GM23338 (cell line): ENCODE results near the gene ICAM3. TPM values are rescaled to one million over a fixed set of nuclear protein-coding genes. Genes with fewer than 3 reads are reported as not detected.

Experiments
- ATAC-seq: fragments of 200-7000 bp; cut with Tn5 transposase; 3 replicates; pipeline ENCODE4 v1.9.1; 2020
- DNase-seq: peaks from one replicate; pipeline ENCODE4 v3.0.0-alpha.2; 2015; ENCODE audit warnings: low spot score
- H2AFZ ChIP-seq: fragments of 200-600 bp; sonication (generic); 2 replicates; pipeline ENCODE4 v1.8.0; 2016; ENCODE audit warnings: antibody characterized with exemption, mild to moderate bottlenecking, moderate library complexity
- H3F3A ChIP-seq: fragments of 200-600 bp; sonication (generic); replicated peaks from 2 replicates; pipeline ENCODE4 v1.8.0; 2017; ENCODE audit warnings: antibody characterized with exemption, mixed run types, low read depth
- H3K27ac ChIP-seq: fragments of 200-600 bp; sonication (generic); 2 replicates; pipeline ENCODE4 v1.6.1; 2016; ENCODE audit warnings: low read depth
- H3K27me3 ChIP-seq: fragments of 200-600 bp; sonication (generic); 2 replicates; pipeline ENCODE4 v1.8.0; 2016; ENCODE audit warnings: mild to moderate bottlenecking, mixed run types, moderate library complexity; ENCODE audit not compliant: insufficient read depth
- H3K36me3 ChIP-seq: fragments of 200-600 bp; sonication (generic); 2 replicates; pipeline ENCODE4 v1.8.0; 2016; ENCODE audit warnings: mild to moderate bottlenecking; ENCODE audit not compliant: insufficient read depth
- H3K4me1 ChIP-seq: fragments of 200-600 bp; sonication (generic); 2 replicates; pipeline ENCODE4 v1.8.0; 2016; ENCODE audit warnings: mild to moderate bottlenecking, moderate library complexity; ENCODE audit not compliant: insufficient read depth
- H3K4me2 ChIP-seq: fragments of 200-600 bp; sonication (generic); 2 replicates; pipeline ENCODE4 v1.7.1; 2017; ENCODE audit warnings: mixed run types
- H3K4me3 ChIP-seq: fragments of 200-600 bp; sonication (generic); 2 replicates; pipeline ENCODE4 v1.6.1; 2016; ENCODE audit warnings: mixed run types
- H3K79me2 ChIP-seq: fragments of 200-600 bp; sonication (generic); replicated peaks from 2 replicates; pipeline ENCODE4 v1.8.0; 2017; ENCODE audit warnings: mild to moderate bottlenecking; ENCODE audit not compliant: insufficient read depth
- H3K9me2 ChIP-seq: fragments of 200-600 bp; sonication (generic); 2 replicates; pipeline ENCODE4 v1.8.0; 2017; ENCODE audit not compliant: insufficient read depth
- H4K20me1 ChIP-seq: fragments of 200-600 bp; sonication (generic); replicated peaks from 2 replicates; pipeline ENCODE4 v1.8.0; 2017; ENCODE audit warnings: mild to moderate bottlenecking; ENCODE audit not compliant: insufficient read depth
- H3K27ac Mint-ChIP-seq: 2 replicates; pipeline ENCODE4 v1.8.0; 2020; ENCODE audit warnings: inconsistent platforms, mild to moderate bottlenecking, moderate library complexity, mixed read lengths
- H3K27me3 Mint-ChIP-seq: 3 replicates; pipeline ENCODE4 v1.8.0; 2022; ENCODE audit warnings: low read depth, mild to moderate bottlenecking, moderate library complexity, mixed read lengths, inconsistent platforms; ENCODE audit not compliant: insufficient read depth, poor library complexity
- H3K36me3 Mint-ChIP-seq: 3 replicates; pipeline ENCODE4 v1.8.0; 2021; ENCODE audit warnings: low read depth, mild to moderate bottlenecking, inconsistent platforms, moderate library complexity, mixed read lengths
- H3K4me1 Mint-ChIP-seq: 3 replicates; pipeline ENCODE4 v1.8.0; 2020; ENCODE audit warnings: mild to moderate bottlenecking, inconsistent platforms, mixed read lengths
- H3K4me3 Mint-ChIP-seq: 3 replicates; pipeline ENCODE4 v1.8.0; 2021; ENCODE audit warnings: moderate library complexity, mild to moderate bottlenecking, inconsistent platforms, mixed read lengths
- H3K9me3 Mint-ChIP-seq: 3 replicates; pipeline ENCODE4 v1.8.0; 2020; ENCODE audit warnings: moderate library complexity, mild to moderate bottlenecking, inconsistent platforms, mixed read lengths
- CREB1 ChIP-seq: fragments of 250-450 bp; sonication (Bioruptor Pico); IDR thresholded peaks from 2 replicates; pipeline ENCODE4 v1.5.0; 2020; ENCODE audit warnings: low read depth, mild to moderate bottlenecking, moderate library complexity
- EZH2 ChIP-seq: fragments of 200-600 bp; sonication (generic); IDR thresholded peaks from one replicate; pipeline ENCODE4 v1.8.0; 2017; ENCODE audit warnings: antibody characterized with exemption, mild to moderate bottlenecking, low read depth; ENCODE audit not compliant: unreplicated experiment
- EZH2phosphoT487 ChIP-seq: fragments of 200-600 bp; sonication (generic); IDR thresholded peaks from one replicate; pipeline ENCODE4 v1.8.1; 2018; ENCODE audit warnings: antibody characterized with exemption; ENCODE audit not compliant: unreplicated experiment
- NANOG ChIP-seq: IDR thresholded peaks from 2 replicates; pipeline ENCODE4 v1.6.1; 2016; ENCODE audit warnings: antibody characterized with exemption, borderline replicate concordance
- POLR2AphosphoS5 ChIP-seq: IDR thresholded peaks from 2 replicates; pipeline ENCODE4 v1.6.1; 2016; ENCODE audit warnings: antibody characterized with exemption, low read depth
- STAT1 ChIP-seq: IDR thresholded peaks from one replicate; pipeline ENCODE4 v1.6.1; 2016; ENCODE audit warnings: antibody characterized with exemption; ENCODE audit not compliant: unreplicated experiment
- ZNF114 ChIP-seq: fragments of 250-450 bp; sonication (Bioruptor Pico); IDR thresholded peaks from 2 replicates; pipeline ENCODE4 v1.5.0; 2020; ENCODE audit warnings: mild to moderate bottlenecking, moderate library complexity
- polyA plus RNA-seq: library from polyadenylated mRNA; unstranded; fragments of >200 nt; fragmentation: Nextera tagmentation; extraction: Ambion mirVana; gene quantifications from 2 replicates; pipeline ENCODE4 v1.2.1, GENCODE V29; 2016
- total RNA-seq: library from RNA; depleted of rRNA; stranded (reverse); fragments of >200 nt; shearing (Covaris generic); gene quantifications from 2 replicates; pipeline ENCODE4 v1.2.3, GENCODE V29; 2014
- TF ChIP-seq, protein P1 (sequence below): IDR thresholded peaks from one replicate; pipeline ENCODE4 v1.6.1; 2018; ENCODE audit warnings: antibody characterized with exemption; ENCODE audit not compliant: unreplicated experiment
- TF ChIP-seq, protein P2 (sequence below), 2 experiments: fragments of 200-600 bp in 1 of 2; sonication (generic) in 1 of 2; conservative IDR thresholded peaks; 2 replicates each; pipeline versions ENCODE4 v1.5.1 to v1.6.1; 2016 to 2017; ENCODE audit warnings: antibody characterized with exemption in 2 of 2, low read depth in 2 of 2, mild to moderate bottlenecking in 2 of 2, moderate library complexity in 1 of 2
- TF ChIP-seq, protein P3 (sequence below): fragments of 250-450 bp; sonication (Bioruptor Pico); IDR thresholded peaks from 2 replicates; pipeline ENCODE4 v1.5.0; 2020; ENCODE audit warnings: mild to moderate bottlenecking, moderate library complexity

Gene ICAM3
- total and polyA plus RNA-seq, 2 experiments from 2014 or later, result 9.6 to 14.7 TPM

DNA sequence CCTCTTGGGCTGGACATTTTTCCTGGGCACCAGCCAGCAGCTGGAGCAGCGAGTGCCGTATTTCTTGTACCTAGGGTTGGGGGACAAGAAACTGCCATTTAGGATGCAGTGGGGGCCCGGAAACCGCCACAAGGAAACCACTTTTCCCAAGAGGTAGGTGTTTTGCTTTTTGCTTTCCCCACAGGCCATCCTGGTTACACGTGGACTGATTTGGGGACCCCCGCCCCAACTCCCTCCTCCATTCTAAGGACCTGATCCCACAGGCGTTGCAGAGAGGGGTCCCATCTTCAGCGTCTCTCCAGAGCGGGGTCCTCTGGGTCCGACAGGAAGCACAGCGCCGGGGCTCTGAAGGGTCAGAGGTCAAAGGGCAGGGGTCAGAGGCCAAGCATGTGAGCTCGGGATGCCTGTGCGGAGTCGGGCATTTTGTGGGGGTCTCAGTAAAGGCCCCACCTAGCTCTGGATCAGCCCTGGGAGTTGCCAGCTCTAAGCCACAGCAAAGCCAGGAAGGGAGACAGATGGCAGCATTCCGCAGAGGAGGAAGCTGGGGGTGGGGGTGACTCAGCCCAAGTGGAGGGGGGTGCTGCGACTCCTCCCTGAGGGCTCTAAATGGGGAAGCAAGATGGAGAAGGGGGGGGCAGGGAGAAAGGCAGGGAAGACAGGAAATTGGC lies 34.2 kb downstream of the ICAM3 start:
- Histone ChIP-seq H3K79me2 (no peaks in the 10 kb centered on the region), H3K4me1 (no peaks in the 10 kb centered on the region), H3K27ac (no peak overlapping the region), H3F3A (no peaks in the 10 kb centered on the region), H4K20me1 (no peaks in the 10 kb centered on the region), H2AFZ (no peak overlapping the region), H3K4me3 (no peak overlapping the region), H3K9me2 (no peaks in the 10 kb centered on the region), H3K27me3 (no peaks in the 10 kb centered on the region), H3K36me3 (no peaks in the 10 kb centered on the region), H3K4me2 (no peak overlapping the region)
- H3K4me3 Mint-ChIP-seq, result no peak overlapping the region
- DNase-seq (no peak), ATAC-seq (no peak)
- peaks cover 23% of the 10 kb centered on the region for H3K27me3 Mint-ChIP-seq
- H3K4me1 Mint-ChIP-seq, result no peaks in the 10 kb centered on the region
- TF ChIP-seq CREB1, result no peak
- TF ChIP-seq STAT1, result no peak
- no peak for TF ChIP-seq NANOG
- no peak for TF ChIP-seq EZH2phosphoT487
- TF ChIP-seq, protein P1, sequence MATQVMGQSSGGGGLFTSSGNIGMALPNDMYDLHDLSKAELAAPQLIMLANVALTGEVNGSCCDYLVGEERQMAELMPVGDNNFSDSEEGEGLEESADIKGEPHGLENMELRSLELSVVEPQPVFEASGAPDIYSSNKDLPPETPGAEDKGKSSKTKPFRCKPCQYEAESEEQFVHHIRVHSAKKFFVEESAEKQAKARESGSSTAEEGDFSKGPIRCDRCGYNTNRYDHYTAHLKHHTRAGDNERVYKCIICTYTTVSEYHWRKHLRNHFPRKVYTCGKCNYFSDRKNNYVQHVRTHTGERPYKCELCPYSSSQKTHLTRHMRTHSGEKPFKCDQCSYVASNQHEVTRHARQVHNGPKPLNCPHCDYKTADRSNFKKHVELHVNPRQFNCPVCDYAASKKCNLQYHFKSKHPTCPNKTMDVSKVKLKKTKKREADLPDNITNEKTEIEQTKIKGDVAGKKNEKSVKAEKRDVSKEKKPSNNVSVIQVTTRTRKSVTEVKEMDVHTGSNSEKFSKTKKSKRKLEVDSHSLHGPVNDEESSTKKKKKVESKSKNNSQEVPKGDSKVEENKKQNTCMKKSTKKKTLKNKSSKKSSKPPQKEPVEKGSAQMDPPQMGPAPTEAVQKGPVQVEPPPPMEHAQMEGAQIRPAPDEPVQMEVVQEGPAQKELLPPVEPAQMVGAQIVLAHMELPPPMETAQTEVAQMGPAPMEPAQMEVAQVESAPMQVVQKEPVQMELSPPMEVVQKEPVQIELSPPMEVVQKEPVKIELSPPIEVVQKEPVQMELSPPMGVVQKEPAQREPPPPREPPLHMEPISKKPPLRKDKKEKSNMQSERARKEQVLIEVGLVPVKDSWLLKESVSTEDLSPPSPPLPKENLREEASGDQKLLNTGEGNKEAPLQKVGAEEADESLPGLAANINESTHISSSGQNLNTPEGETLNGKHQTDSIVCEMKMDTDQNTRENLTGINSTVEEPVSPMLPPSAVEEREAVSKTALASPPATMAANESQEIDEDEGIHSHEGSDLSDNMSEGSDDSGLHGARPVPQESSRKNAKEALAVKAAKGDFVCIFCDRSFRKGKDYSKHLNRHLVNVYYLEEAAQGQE, result no peak
- no peak for TF ChIP-seq EZH2
- no peak for TF ChIP-seq ZNF114 (CRISPR knock-in tag)
- TF ChIP-seq, protein P2, sequence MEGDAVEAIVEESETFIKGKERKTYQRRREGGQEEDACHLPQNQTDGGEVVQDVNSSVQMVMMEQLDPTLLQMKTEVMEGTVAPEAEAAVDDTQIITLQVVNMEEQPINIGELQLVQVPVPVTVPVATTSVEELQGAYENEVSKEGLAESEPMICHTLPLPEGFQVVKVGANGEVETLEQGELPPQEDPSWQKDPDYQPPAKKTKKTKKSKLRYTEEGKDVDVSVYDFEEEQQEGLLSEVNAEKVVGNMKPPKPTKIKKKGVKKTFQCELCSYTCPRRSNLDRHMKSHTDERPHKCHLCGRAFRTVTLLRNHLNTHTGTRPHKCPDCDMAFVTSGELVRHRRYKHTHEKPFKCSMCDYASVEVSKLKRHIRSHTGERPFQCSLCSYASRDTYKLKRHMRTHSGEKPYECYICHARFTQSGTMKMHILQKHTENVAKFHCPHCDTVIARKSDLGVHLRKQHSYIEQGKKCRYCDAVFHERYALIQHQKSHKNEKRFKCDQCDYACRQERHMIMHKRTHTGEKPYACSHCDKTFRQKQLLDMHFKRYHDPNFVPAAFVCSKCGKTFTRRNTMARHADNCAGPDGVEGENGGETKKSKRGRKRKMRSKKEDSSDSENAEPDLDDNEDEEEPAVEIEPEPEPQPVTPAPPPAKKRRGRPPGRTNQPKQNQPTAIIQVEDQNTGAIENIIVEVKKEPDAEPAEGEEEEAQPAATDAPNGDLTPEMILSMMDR (conservative IDR thresholded peaks at IDR 0.05; ENCODE audit: low read depth in 2 of 2), result no peak
- no peak for TF ChIP-seq POLR2AphosphoS5
- TF ChIP-seq, protein P3, sequence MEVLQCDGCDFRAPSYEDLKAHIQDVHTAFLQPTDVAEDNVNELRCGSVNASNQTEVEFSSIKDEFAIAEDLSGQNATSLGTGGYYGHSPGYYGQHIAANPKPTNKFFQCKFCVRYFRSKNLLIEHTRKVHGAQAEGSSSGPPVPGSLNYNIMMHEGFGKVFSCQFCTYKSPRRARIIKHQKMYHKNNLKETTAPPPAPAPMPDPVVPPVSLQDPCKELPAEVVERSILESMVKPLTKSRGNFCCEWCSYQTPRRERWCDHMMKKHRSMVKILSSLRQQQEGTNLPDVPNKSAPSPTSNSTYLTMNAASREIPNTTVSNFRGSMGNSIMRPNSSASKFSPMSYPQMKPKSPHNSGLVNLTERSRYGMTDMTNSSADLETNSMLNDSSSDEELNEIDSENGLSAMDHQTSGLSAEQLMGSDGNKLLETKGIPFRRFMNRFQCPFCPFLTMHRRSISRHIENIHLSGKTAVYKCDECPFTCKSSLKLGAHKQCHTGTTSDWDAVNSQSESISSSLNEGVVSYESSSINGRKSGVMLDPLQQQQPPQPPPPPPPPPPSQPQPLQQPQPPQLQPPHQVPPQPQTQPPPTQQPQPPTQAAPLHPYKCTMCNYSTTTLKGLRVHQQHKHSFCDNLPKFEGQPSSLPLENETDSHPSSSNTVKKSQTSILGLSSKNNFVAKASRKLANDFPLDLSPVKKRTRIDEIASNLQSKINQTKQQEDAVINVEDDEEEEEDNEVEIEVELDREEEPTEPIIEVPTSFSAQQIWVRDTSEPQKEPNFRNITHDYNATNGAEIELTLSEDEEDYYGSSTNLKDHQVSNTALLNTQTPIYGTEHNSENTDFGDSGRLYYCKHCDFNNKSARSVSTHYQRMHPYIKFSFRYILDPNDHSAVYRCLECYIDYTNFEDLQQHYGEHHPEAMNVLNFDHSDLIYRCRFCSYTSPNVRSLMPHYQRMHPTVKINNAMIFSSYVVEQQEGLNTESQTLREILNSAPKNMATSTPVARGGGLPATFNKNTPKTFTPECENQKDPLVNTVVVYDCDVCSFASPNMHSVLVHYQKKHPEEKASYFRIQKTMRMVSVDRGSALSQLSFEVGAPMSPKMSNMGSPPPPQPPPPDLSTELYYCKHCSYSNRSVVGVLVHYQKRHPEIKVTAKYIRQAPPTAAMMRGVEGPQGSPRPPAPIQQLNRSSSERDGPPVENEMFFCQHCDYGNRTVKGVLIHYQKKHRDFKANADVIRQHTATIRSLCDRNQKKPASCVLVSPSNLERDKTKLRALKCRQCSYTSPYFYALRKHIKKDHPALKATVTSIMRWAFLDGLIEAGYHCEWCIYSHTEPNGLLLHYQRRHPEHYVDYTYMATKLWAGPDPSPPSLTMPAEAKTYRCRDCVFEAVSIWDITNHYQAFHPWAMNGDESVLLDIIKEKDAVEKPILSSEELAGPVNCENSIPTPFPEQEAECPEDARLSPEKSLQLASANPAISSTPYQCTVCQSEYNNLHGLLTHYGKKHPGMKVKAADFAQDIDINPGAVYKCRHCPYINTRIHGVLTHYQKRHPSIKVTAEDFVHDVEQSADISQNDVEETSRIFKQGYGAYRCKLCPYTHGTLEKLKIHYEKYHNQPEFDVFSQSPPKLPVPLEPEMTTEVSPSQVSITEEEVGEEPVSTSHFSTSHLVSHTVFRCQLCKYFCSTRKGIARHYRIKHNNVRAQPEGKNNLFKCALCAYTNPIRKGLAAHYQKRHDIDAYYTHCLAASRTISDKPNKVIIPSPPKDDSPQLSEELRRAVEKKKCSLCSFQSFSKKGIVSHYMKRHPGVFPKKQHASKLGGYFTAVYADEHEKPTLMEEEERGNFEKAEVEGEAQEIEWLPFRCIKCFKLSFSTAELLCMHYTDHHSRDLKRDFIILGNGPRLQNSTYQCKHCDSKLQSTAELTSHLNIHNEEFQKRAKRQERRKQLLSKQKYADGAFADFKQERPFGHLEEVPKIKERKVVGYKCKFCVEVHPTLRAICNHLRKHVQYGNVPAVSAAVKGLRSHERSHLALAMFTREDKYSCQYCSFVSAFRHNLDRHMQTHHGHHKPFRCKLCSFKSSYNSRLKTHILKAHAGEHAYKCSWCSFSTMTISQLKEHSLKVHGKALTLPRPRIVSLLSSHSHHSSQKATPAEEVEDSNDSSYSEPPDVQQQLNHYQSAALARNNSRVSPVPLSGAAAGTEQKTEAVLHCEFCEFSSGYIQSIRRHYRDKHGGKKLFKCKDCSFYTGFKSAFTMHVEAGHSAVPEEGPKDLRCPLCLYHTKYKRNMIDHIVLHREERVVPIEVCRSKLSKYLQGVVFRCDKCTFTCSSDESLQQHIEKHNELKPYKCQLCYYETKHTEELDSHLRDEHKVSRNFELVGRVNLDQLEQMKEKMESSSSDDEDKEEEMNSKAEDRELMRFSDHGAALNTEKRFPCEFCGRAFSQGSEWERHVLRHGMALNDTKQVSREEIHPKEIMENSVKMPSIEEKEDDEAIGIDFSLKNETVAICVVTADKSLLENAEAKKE (CRISPR knock-in tag), result no peak
- H3K36me3 Mint-ChIP-seq, result no peaks in the 10 kb centered on the region
- H3K9me3 Mint-ChIP-seq, result no peaks in the 10 kb centered on the region
- H3K27ac Mint-ChIP-seq, result no peak overlapping the region
